AG09319 (cell line): ENCODE data around the gene PAK1IP1.
A peak's percentile ranks its signal among the peaks of the same experiment; 100 is the strongest.

Experiments
- DNase-seq: peaks from one replicate; pipeline ENCODE4 v3.0.0-alpha.2; 2010; ENCODE audit warnings: low read depth; ENCODE audit errors: extremely low read depth
- TF ChIP-seq, protein P1 (sequence below): IDR thresholded peaks from 2 replicates; pipeline ENCODE4 v1.5.1; 2011; ENCODE audit warnings: low read depth, mild to moderate bottlenecking, inconsistent platforms, low read length, moderate library complexity

Gene PAK1IP1

DNA sequence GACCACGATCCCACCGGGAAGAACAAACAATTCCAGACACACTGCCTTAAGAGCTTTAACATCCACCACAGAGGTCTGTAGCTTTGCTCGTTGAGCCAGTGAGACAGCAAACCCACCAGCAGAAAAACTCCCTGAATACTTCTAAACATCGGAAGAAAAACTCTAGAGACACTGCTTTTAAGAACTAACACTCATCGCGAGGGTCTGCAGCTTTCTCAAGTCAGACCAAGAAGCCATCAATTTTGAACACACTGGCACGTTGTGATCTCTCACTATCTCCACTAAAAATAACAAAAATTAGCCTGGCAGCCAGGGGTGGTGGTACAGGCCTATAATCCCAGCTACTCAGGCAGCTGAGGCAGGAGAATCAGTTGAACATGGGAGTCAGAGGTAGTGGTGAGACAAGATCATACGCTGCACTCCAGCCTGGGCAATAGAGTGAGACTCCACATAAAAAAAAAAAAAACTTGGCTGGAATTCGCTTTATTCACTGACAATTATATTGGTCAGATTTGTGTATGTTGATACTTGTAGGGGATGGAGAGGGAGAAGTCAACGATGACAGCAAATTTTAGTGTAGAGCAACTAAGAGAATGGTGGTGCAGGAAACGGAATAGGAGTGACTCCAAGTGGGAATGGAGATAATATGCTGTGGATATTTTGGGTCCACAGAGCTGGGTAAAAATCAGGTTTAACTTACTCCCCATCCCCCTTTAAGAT lies 27.2 kb downstream of the PAK1IP1 start:
- no peak for DNase-seq
- TF ChIP-seq, protein P1, sequence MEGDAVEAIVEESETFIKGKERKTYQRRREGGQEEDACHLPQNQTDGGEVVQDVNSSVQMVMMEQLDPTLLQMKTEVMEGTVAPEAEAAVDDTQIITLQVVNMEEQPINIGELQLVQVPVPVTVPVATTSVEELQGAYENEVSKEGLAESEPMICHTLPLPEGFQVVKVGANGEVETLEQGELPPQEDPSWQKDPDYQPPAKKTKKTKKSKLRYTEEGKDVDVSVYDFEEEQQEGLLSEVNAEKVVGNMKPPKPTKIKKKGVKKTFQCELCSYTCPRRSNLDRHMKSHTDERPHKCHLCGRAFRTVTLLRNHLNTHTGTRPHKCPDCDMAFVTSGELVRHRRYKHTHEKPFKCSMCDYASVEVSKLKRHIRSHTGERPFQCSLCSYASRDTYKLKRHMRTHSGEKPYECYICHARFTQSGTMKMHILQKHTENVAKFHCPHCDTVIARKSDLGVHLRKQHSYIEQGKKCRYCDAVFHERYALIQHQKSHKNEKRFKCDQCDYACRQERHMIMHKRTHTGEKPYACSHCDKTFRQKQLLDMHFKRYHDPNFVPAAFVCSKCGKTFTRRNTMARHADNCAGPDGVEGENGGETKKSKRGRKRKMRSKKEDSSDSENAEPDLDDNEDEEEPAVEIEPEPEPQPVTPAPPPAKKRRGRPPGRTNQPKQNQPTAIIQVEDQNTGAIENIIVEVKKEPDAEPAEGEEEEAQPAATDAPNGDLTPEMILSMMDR: no peak

DNA sequence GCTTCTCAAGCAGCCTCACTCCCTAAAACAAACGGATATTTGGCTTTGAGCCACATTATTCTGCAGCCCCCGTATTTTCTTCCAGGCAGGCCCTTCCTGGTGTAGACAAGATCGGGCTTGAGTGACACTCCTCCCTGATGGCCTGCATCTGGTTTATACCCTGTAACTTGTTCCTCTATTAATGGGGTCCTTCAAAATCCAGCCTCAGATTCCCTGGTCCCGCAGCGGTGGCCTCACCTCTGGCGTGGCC lies 27.7 kb downstream of the PAK1IP1 start:
- no peak for DNase-seq
- TF ChIP-seq, protein P1: no peak

DNA sequence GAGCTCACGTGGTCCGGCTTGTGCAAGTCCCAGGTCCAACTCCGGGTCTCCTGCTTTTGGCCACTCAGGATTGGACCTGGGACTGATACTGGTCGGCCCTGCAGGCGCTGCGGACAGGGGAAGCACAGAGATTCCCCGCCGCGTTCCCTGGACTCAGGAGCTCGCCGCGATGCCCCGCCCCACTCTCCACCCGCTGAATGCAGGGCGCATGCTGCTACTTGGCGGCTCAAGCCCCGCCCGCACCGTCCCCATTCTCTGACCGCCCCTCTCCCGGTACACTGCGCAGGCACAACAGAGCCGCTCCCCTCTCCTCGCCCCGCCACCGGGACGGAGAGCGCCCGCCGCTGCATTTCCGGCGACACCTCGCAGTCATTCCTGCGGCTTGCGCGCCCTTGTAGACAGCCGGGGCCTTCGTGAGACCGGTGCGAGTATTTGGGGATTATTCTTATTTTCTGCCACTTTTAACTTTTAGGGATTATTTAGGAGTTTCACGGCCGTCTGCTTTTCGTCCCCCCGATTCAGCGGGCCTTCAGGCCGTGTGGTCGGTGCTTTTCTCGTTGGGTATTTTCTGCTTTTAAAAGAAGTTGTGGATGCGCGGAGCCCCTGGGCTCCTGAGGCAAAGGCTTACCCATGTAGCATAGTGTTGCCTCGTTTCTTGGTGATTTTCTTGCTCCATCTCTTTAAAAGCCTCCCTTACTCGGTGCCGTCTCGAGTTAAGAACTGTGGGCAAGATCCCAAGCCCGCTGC lies 28.2 kb downstream of the PAK1IP1 start, which contains the start of gene TMEM14C:
TSS of gene TMEM14C (plus strand) at position 251 of the 747 bp plus-strand sequence. CDS start 1,544 bp downstream, outside the sequence.
- TF ChIP-seq, protein P1: no peak
- peak; percentile 95 for DNase-seq

DNA sequence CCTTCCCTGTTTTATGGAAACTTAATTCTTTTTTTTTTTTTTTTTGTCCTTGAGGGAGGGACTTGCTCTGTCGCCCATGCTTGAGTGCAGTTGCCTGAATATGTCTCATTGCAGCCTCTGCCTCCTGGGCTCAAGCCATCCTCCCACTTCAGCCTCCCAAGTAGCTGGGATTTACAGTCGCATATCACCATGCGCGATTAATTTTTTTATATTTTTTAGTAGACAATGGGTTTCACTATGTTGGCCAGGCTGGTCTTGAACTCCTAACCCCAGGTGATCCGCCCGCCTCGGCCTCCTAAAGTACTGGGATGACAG lies 28.8 kb downstream of the PAK1IP1 start:
- TF ChIP-seq, protein P1: no peak
- DNase-seq: no peak

DNA sequence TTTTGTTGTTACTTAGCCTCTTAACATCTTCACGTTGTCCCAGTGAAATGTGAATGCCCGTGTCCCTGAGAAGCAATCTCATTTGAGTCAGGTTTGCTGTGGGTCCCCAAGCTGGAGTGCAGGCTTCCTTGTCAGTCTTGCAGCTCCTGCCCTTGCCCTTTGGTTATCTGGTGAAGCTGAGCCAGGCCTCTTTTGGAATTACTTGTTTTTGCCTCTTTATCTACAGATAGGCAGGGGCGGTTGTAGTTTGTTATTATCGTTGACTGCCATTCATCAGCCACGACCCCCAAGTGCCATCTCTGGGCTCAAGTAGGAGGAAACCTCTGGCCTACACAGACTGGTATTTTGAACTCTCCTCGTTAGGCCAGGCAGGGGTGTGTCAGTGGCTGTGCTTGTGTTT lies 30.3 kb downstream of the PAK1IP1 start:
- TF ChIP-seq, protein P1: no peak

DNA sequence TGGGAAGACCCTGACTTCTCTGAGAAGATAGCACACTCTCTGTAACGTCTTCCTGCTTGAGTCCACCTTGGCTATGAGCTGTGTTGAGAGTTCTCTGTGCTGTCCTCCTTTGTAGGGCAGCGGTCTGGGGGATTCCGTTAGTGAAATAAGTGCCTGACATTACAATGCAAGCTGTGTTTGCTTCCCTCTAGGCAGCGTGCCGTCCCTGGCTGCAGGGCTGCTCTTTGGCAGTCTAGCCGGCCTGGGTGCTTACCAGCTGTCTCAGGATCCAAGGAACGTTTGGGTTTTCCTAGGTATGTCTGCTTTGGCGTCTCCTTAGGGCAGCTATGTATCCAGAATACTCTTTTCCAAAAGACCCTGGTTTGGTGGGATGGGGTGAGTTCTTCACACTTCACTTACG lies 30.9 kb downstream of the PAK1IP1 start:
- no peak for DNase-seq
- TF ChIP-seq, protein P1: no peak

More for the DNA sequence above, 30.3 kb downstream of the PAK1IP1 start:
- DNase-seq: no peak

DNA sequence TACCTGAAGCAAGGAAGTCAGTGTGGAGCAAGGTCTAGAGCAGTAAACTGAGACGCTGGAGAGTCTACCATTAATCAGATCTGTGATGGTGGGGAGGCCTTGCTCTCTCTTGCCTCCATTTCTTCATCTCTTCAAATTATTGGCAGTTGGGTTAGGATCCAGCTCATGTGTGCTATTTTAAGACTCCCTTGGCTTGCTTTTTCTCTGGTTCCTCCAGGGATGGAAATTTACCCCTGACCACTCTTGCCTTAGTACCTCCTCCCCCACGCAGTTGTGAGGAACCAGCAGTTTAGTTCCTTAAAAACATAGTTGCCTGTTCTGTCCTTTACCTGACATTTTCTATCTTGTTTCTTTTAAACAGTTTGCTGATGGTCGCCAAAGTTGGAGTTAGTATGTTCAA lies 35.5 kb downstream of the PAK1IP1 start:
- no peak for DNase-seq
- TF ChIP-seq, protein P1: no peak
